Neural cell (in vitro differentiated cells): Measurements from ENCODE around the gene FUT8.

Source experiments
- SMC3 ChIP-seq: fragments of 450-650 bp; conservative IDR thresholded peaks from 2 replicates; pipeline ENCODE4 v1.6.1; 2014; ENCODE audit warnings: antibody characterized with exemption, mild to moderate bottlenecking, moderate library complexity; ENCODE audit not compliant: poor library complexity
- TF ChIP-seq, protein P1 (sequence below): fragments of 450-650 bp; IDR thresholded peaks from 2 replicates; pipeline ENCODE4 v1.5.1; 2014; ENCODE audit warnings: antibody characterized with exemption, mild to moderate bottlenecking, moderate library complexity; ENCODE audit not compliant: poor library complexity, severe bottlenecking

DNA sequence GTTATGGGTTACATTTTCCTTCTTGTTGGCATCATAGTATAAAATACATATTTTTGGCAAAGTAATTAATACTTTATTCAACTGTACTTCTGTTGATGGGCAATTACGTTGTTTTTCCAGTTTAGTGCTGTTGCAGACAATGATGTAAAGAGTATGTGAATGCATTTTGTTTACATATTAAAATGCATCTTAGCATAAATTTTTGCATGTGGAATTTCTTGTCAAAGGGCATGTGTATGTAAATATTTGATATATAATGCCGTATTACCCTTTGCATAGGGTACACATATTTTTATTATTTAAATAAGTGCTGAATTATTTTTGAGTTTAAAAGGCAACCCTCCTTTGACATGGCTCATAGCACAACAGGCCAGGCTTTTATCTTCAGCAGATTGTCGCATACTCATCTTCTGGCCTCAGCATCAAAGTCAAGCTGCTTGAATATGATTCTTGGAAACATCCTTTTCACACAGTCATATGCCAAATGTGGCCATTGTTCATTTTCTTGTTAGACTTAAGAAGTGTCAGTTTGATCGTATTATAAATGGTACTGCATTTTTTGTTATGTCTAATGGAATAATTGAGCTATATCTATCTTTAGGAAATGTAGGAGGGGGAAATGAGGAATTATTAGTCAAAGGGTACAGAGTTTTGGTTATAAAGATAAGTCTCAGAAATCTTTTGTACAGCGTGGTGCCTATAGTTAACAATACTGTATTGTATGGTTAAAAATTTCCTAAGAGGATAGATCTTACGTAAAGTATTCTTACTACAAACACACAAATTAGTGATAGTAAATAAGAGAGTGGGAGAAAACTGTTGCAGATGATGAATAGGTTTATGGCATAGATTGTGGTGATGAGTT lies 138.5 kb downstream of the FUT8 start:
- TF ChIP-seq, protein P1, sequence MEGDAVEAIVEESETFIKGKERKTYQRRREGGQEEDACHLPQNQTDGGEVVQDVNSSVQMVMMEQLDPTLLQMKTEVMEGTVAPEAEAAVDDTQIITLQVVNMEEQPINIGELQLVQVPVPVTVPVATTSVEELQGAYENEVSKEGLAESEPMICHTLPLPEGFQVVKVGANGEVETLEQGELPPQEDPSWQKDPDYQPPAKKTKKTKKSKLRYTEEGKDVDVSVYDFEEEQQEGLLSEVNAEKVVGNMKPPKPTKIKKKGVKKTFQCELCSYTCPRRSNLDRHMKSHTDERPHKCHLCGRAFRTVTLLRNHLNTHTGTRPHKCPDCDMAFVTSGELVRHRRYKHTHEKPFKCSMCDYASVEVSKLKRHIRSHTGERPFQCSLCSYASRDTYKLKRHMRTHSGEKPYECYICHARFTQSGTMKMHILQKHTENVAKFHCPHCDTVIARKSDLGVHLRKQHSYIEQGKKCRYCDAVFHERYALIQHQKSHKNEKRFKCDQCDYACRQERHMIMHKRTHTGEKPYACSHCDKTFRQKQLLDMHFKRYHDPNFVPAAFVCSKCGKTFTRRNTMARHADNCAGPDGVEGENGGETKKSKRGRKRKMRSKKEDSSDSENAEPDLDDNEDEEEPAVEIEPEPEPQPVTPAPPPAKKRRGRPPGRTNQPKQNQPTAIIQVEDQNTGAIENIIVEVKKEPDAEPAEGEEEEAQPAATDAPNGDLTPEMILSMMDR: no peak
- TF ChIP-seq SMC3: no peak
